ENCODE data around the gene STK4.

STK4 gene

GRCh38 chr20:45092898-45093297 is 126.6 kb downstream of the STK4 start:
- Histone ChIP-seq H3K36me3 (ENCODE audit: control insufficient read depth, insufficient read depth, low read length) (no peaks in the 10 kb centered on the region), H3K4me1 (ENCODE audit: control insufficient read depth, insufficient read depth, low read length) (no peaks in the 10 kb centered on the region), H3K9ac (ENCODE audit: low read length) (no peak overlapping the region), H3K4me3 (ENCODE audit: low read length) (no peak overlapping the region), H3K27me3 (ENCODE audit: control insufficient read depth, insufficient read depth, low read length) (peaks cover 13% of the 10 kb centered on the region), H3K27ac (ENCODE audit: low read depth, low read length) (no peak overlapping the region)

GRCh38 chr20:45094201-45094600 is 127.9 kb downstream of the STK4 start:
- H3K4me3 ChIP-seq (ENCODE audit: low read length), result no peak overlapping the region
- no peak overlapping the region for H3K27ac ChIP-seq (ENCODE audit: low read depth, low read length)
- H3K4me1 ChIP-seq (ENCODE audit: control insufficient read depth, insufficient read depth, low read length), result no peaks in the 10 kb centered on the region
- no peak overlapping the region for H3K9ac ChIP-seq (ENCODE audit: low read length)
- H3K27me3 ChIP-seq (ENCODE audit: control insufficient read depth, insufficient read depth, low read length), result peaks cover 17% of the 10 kb centered on the region
- H3K36me3 ChIP-seq (ENCODE audit: control insufficient read depth, insufficient read depth, low read length), result no peaks in the 10 kb centered on the region

- H3K27me3 ChIP-seq (ENCODE audit: control insufficient read depth, insufficient read depth, low read length), result peaks cover 17% of the 10 kb centered on the region
- H3K4me1 ChIP-seq (ENCODE audit: control insufficient read depth, insufficient read depth, low read length), result no peaks in the 10 kb centered on the region
- H3K4me3 ChIP-seq (ENCODE audit: low read length), result no peak overlapping the region
- H3K36me3 ChIP-seq (ENCODE audit: control insufficient read depth, insufficient read depth, low read length), result no peaks in the 10 kb centered on the region
- H3K9ac ChIP-seq (ENCODE audit: low read length), result no peak overlapping the region
- no peak overlapping the region for H3K27ac ChIP-seq (ENCODE audit: low read depth, low read length)
Observed at GRCh38 chr20:45094864-45095574, 128.7 kb downstream of the STK4 start.

GRCh38 chr20:45095805-45096238 is 129.5 kb downstream of the STK4 start:
- peaks cover 20% of the 10 kb centered on the region for H3K27me3 ChIP-seq (ENCODE audit: control insufficient read depth, insufficient read depth, low read length)
- no peak overlapping the region for H3K4me3 ChIP-seq (ENCODE audit: low read length)
- no peak overlapping the region for H3K27ac ChIP-seq (ENCODE audit: low read depth, low read length)
- H3K36me3 ChIP-seq (ENCODE audit: control insufficient read depth, insufficient read depth, low read length), result no peaks in the 10 kb centered on the region
- H3K4me1 ChIP-seq (ENCODE audit: control insufficient read depth, insufficient read depth, low read length), result no peaks in the 10 kb centered on the region
- H3K9ac ChIP-seq (ENCODE audit: low read length), result no peak overlapping the region

- Histone ChIP-seq H3K27me3 (ENCODE audit: control insufficient read depth, insufficient read depth, low read length) (peaks cover 20% of the 10 kb centered on the region), H3K36me3 (ENCODE audit: control insufficient read depth, insufficient read depth, low read length) (no peaks in the 10 kb centered on the region), H3K9ac (ENCODE audit: low read length) (no peak overlapping the region), H3K4me3 (ENCODE audit: low read length) (no peak overlapping the region), H3K4me1 (ENCODE audit: control insufficient read depth, insufficient read depth, low read length) (no peaks in the 10 kb centered on the region), H3K27ac (ENCODE audit: low read depth, low read length) (no peak overlapping the region)
Observed at GRCh38 chr20:45096781-45097180, 130.5 kb downstream of the STK4 start.

GRCh38 chr20:45097485-45098102 is 131.3 kb downstream of the STK4 start:
- no peaks in the 10 kb centered on the region for H3K4me1 ChIP-seq (ENCODE audit: control insufficient read depth, insufficient read depth, low read length)
- peaks cover 20% of the 10 kb centered on the region for H3K27me3 ChIP-seq (ENCODE audit: control insufficient read depth, insufficient read depth, low read length)
- H3K27ac ChIP-seq (ENCODE audit: low read depth, low read length), result no peak overlapping the region
- H3K9ac ChIP-seq (ENCODE audit: low read length), result no peak overlapping the region
- H3K4me3 ChIP-seq (ENCODE audit: low read length), result peak overlapping the region; percentile 26
- H3K36me3 ChIP-seq (ENCODE audit: control insufficient read depth, insufficient read depth, low read length), result no peaks in the 10 kb centered on the region

- peaks cover 20% of the 10 kb centered on the region for H3K27me3 ChIP-seq (ENCODE audit: control insufficient read depth, insufficient read depth, low read length)
- H3K4me3 ChIP-seq (ENCODE audit: low read length), result peak overlapping the region; percentile 26
- H3K9ac ChIP-seq (ENCODE audit: low read length), result no peak overlapping the region
- no peak overlapping the region for H3K27ac ChIP-seq (ENCODE audit: low read depth, low read length)
- no peaks in the 10 kb centered on the region for H3K36me3 ChIP-seq (ENCODE audit: control insufficient read depth, insufficient read depth, low read length)
- H3K4me1 ChIP-seq (ENCODE audit: control insufficient read depth, insufficient read depth, low read length), result no peaks in the 10 kb centered on the region
Observed at GRCh38 chr20:45098103-45098773, 131.9 kb downstream of the STK4 start.

- H3K4me1 ChIP-seq (ENCODE audit: control insufficient read depth, insufficient read depth, low read length), result no peaks in the 10 kb centered on the region
- H3K9ac ChIP-seq (ENCODE audit: low read length), result no peak within 1 kb of the TSS
- no peak within 1 kb of the TSS for H3K4me3 ChIP-seq (ENCODE audit: low read length)
- H3K27ac ChIP-seq (ENCODE audit: low read depth, low read length), result no peak within 1 kb of the TSS
- H3K36me3 ChIP-seq (ENCODE audit: control insufficient read depth, insufficient read depth, low read length), result no peaks in the 10 kb centered on the region
- H3K27me3 ChIP-seq (ENCODE audit: control insufficient read depth, insufficient read depth, low read length), result peaks cover 20% of the 10 kb centered on the region
Observed at GRCh38 chr20:45100563-45101245, 134.4 kb downstream of the STK4 start, which contains the start of gene KCNS1. TSS of gene KCNS1 (minus strand) at chr20:45101127. CDS start at chr20:45099236, 1,891 bp downstream.

- no peak overlapping the region for H3K27ac ChIP-seq (ENCODE audit: low read depth, low read length)
- no peak overlapping the region for H3K9ac ChIP-seq (ENCODE audit: low read length)
- no peaks in the 10 kb centered on the region for H3K36me3 ChIP-seq (ENCODE audit: control insufficient read depth, insufficient read depth, low read length)
- no peaks in the 10 kb centered on the region for H3K4me1 ChIP-seq (ENCODE audit: control insufficient read depth, insufficient read depth, low read length)
- H3K27me3 ChIP-seq (ENCODE audit: control insufficient read depth, insufficient read depth, low read length), result peaks cover 17% of the 10 kb centered on the region
- H3K4me3 ChIP-seq (ENCODE audit: low read length), result no peak overlapping the region
Observed at GRCh38 chr20:45101333-45101850, 135.1 kb downstream of the STK4 start.

- peaks cover 5% of the 10 kb centered on the region for H3K27me3 ChIP-seq (ENCODE audit: control insufficient read depth, insufficient read depth, low read length)
- no peak overlapping the region for H3K4me3 ChIP-seq (ENCODE audit: low read length)
- no peaks in the 10 kb centered on the region for H3K4me1 ChIP-seq (ENCODE audit: control insufficient read depth, insufficient read depth, low read length)
- no peak overlapping the region for H3K9ac ChIP-seq (ENCODE audit: low read length)
- H3K27ac ChIP-seq (ENCODE audit: low read depth, low read length), result no peak overlapping the region
- H3K36me3 ChIP-seq (ENCODE audit: control insufficient read depth, insufficient read depth, low read length), result no peaks in the 10 kb centered on the region
Observed at GRCh38 chr20:45103072-45103471, 136.8 kb downstream of the STK4 start.

- H3K27me3 ChIP-seq (ENCODE audit: control insufficient read depth, insufficient read depth, low read length), result peaks cover 2% of the 10 kb centered on the region
- no peaks in the 10 kb centered on the region for H3K36me3 ChIP-seq (ENCODE audit: control insufficient read depth, insufficient read depth, low read length)
- H3K4me3 ChIP-seq (ENCODE audit: low read length), result no peak overlapping the region
- H3K9ac ChIP-seq (ENCODE audit: low read length), result no peak overlapping the region
- no peaks in the 10 kb centered on the region for H3K4me1 ChIP-seq (ENCODE audit: control insufficient read depth, insufficient read depth, low read length)
- no peak overlapping the region for H3K27ac ChIP-seq (ENCODE audit: low read depth, low read length)
Observed at GRCh38 chr20:45104786-45105185, 138.5 kb downstream of the STK4 start.

- Histone ChIP-seq H3K27ac (ENCODE audit: low read depth, low read length) (no peak overlapping the region), H3K27me3 (ENCODE audit: control insufficient read depth, insufficient read depth, low read length) (peaks cover 2% of the 10 kb centered on the region), H3K4me3 (ENCODE audit: low read length) (no peak overlapping the region), H3K4me1 (ENCODE audit: control insufficient read depth, insufficient read depth, low read length) (no peaks in the 10 kb centered on the region), H3K36me3 (ENCODE audit: control insufficient read depth, insufficient read depth, low read length) (no peaks in the 10 kb centered on the region), H3K9ac (ENCODE audit: low read length) (no peak overlapping the region)
Observed at GRCh38 chr20:45105317-45105716, 139.0 kb downstream of the STK4 start.

All from rectal smooth muscle tissue (tissue), 1 donor.